SU-DHL-6 (cell line): ENCODE measurements around the gene PLEKHM2.

Source experiments
- EZH2phosphoT487 ChIP-seq: fragments of 200-600 bp; sonication (generic), shearing (Covaris generic); conservative IDR thresholded peaks from 2 replicates; pipeline ENCODE4 v1.6.1; 2018; ENCODE audit warnings: mild to moderate bottlenecking, antibody characterized with exemption, low read length, moderate library complexity, mixed read lengths
- TF ChIP-seq, protein P1 (sequence below): fragments of 200-600 bp; sonication (generic); IDR thresholded peaks from one replicate; pipeline ENCODE4 v1.5.1; 2017; ENCODE audit warnings: antibody characterized with exemption, mild to moderate bottlenecking, low read length, moderate library complexity; ENCODE audit not compliant: insufficient read depth, poor library complexity, severe bottlenecking

GRCh38 chr1:15764269-15764764, 80.2 kb downstream of the PLEKHM2 start:
- TF ChIP-seq, protein P1, sequence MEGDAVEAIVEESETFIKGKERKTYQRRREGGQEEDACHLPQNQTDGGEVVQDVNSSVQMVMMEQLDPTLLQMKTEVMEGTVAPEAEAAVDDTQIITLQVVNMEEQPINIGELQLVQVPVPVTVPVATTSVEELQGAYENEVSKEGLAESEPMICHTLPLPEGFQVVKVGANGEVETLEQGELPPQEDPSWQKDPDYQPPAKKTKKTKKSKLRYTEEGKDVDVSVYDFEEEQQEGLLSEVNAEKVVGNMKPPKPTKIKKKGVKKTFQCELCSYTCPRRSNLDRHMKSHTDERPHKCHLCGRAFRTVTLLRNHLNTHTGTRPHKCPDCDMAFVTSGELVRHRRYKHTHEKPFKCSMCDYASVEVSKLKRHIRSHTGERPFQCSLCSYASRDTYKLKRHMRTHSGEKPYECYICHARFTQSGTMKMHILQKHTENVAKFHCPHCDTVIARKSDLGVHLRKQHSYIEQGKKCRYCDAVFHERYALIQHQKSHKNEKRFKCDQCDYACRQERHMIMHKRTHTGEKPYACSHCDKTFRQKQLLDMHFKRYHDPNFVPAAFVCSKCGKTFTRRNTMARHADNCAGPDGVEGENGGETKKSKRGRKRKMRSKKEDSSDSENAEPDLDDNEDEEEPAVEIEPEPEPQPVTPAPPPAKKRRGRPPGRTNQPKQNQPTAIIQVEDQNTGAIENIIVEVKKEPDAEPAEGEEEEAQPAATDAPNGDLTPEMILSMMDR: no peak
- no peak for TF ChIP-seq EZH2phosphoT487
